ENCODE data around the gene UCN.
A peak's percentile ranks its signal among the peaks of the same experiment; 100 is the strongest.

Gene UCN

GRCh38 chr2:27296481-27296880 lies 11.8 kb downstream of the UCN start:
- no peaks in the 10 kb centered on the region for H3K9me2 ChIP-seq (replicated peaks; ENCODE audit: control insufficient read depth, low read length)
- H4K20me1 ChIP-seq (ENCODE audit: control insufficient read depth, insufficient read depth, low read depth, low read length): no peaks in the 10 kb centered on the region
- no peaks in the 10 kb centered on the region for H3F3A ChIP-seq (ENCODE audit: control insufficient read depth, insufficient read depth)
- no peak overlapping the region for H3K4me2 ChIP-seq (ENCODE audit: low read length)
- H3K27ac ChIP-seq (ENCODE audit: low read depth, low read length): no peak overlapping the region
- H3K4me1 ChIP-seq (ENCODE audit: control insufficient read depth, low read length): peaks cover 28% of the 10 kb centered on the region
- H3K4me3 ChIP-seq (ENCODE audit: low read length): no peak overlapping the region
- no peaks in the 10 kb centered on the region for H3K27me3 ChIP-seq (ENCODE audit: control insufficient read depth, low read length)
- H3K36me3 ChIP-seq (ENCODE audit: control insufficient read depth, low read length): no peaks in the 10 kb centered on the region
- H3K9me3 ChIP-seq (ENCODE audit: control insufficient read depth, insufficient read depth, low read length): no peaks in the 10 kb centered on the region
- H3K79me2 ChIP-seq (ENCODE audit: control insufficient read depth, low read length): no peaks in the 10 kb centered on the region
- no peak for TF ChIP-seq CTCF (IDR thresholded peaks at IDR 0.05; ENCODE audit: low read depth, low read length, poor library complexity, severe bottlenecking)
- TF ChIP-seq EZH2phosphoT487 (IDR thresholded peaks at IDR 0.05; ENCODE audit: borderline replicate concordance, low read length): no peak

- Histone ChIP-seq H3K36me3 (ENCODE audit: control insufficient read depth, low read length) (no peaks in the 10 kb centered on the region), H3K79me2 (ENCODE audit: control insufficient read depth, low read length) (no peaks in the 10 kb centered on the region), H3F3A (ENCODE audit: control insufficient read depth, insufficient read depth) (no peaks in the 10 kb centered on the region), H3K9me3 (ENCODE audit: control insufficient read depth, insufficient read depth, low read length) (no peaks in the 10 kb centered on the region), H3K4me1 (ENCODE audit: control insufficient read depth, low read length) (peaks cover 43% of the 10 kb centered on the region), H3K27me3 (ENCODE audit: control insufficient read depth, low read length) (no peaks in the 10 kb centered on the region), H4K20me1 (ENCODE audit: control insufficient read depth, insufficient read depth, low read depth, low read length) (no peaks in the 10 kb centered on the region), H3K4me3 (ENCODE audit: low read length) (no peak overlapping the region), H3K27ac (ENCODE audit: low read depth, low read length) (no peak overlapping the region), H3K4me2 (ENCODE audit: low read length) (no peak overlapping the region), H3K9me2 (replicated peaks; ENCODE audit: control insufficient read depth, low read length) (no peaks in the 10 kb centered on the region)
- no peak for TF ChIP-seq CTCF (IDR thresholded peaks at IDR 0.05; ENCODE audit: low read depth, low read length, poor library complexity, severe bottlenecking)
- no peak for TF ChIP-seq EZH2phosphoT487 (IDR thresholded peaks at IDR 0.05; ENCODE audit: borderline replicate concordance, low read length)
Measured at GRCh38 chr2:27294928-27295327, 13.3 kb downstream of the UCN start.

DNA sequence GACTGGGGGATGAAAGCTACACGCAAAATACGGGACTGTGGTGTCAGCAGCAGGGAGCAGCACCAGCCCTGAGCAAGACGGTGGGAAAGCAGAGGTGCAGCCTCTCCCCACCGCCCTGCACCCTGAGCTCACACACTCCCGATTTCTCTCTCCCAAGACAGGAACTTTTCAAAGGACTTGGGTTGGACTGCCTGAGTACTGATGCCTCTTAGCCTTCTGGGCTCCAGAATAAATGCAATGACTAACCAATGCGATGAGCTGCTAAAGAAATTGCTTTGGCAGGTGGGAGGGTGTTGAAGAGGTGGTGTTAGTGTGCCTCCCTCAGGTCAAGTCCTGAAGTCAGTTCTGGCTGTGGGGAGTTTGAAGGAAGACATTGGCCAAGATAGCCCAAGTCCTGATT lies 16.4 kb downstream of the UCN start:
- Histone ChIP-seq H3K9me2 (replicated peaks; ENCODE audit: control insufficient read depth, low read length) (no peaks in the 10 kb centered on the region), H3K4me1 (ENCODE audit: control insufficient read depth, low read length) (peaks cover 52% of the 10 kb centered on the region), H3K4me3 (ENCODE audit: low read length) (no peak overlapping the region), H3K27me3 (ENCODE audit: control insufficient read depth, low read length) (no peaks in the 10 kb centered on the region), H3K9me3 (ENCODE audit: control insufficient read depth, insufficient read depth, low read length) (no peaks in the 10 kb centered on the region), H3F3A (ENCODE audit: control insufficient read depth, insufficient read depth) (0 out of 2 replicates have a peak, but pooled peaks cover 2% of the 10 kb centered on the region), H4K20me1 (ENCODE audit: control insufficient read depth, insufficient read depth, low read depth, low read length) (no peaks in the 10 kb centered on the region), H3K4me2 (ENCODE audit: low read length) (peak overlapping the region; percentile 52), H3K36me3 (ENCODE audit: control insufficient read depth, low read length) (no peaks in the 10 kb centered on the region), H3K27ac (ENCODE audit: low read depth, low read length) (0 out of 2 replicates have a peak overlapping the region, but pooled peaks have one; percentile 59), H3K79me2 (ENCODE audit: control insufficient read depth, low read length) (no peaks in the 10 kb centered on the region)
- no peak for TF ChIP-seq EZH2phosphoT487 (IDR thresholded peaks at IDR 0.05; ENCODE audit: borderline replicate concordance, low read length)
- TF ChIP-seq CTCF (IDR thresholded peaks at IDR 0.05; ENCODE audit: low read depth, low read length, poor library complexity, severe bottlenecking): peak; percentile 55
